Stimulated activated CD8-positive, alpha-beta memory T cell treated with anti-CD3 and anti-CD28 coated beads, Interleukin-12 subunit alpha, Interleukin-12 subunit beta, amount 100 ng/mL, for 24 hours (primary cell): Measurements from ENCODE around the gene MYLIP.

Experiments
- DNase-seq: peaks from one replicate; pipeline ENCODE4 v3.0.0-alpha.2; 2020; ENCODE audit errors: extremely low read depth

The MYLIP gene

DNA sequence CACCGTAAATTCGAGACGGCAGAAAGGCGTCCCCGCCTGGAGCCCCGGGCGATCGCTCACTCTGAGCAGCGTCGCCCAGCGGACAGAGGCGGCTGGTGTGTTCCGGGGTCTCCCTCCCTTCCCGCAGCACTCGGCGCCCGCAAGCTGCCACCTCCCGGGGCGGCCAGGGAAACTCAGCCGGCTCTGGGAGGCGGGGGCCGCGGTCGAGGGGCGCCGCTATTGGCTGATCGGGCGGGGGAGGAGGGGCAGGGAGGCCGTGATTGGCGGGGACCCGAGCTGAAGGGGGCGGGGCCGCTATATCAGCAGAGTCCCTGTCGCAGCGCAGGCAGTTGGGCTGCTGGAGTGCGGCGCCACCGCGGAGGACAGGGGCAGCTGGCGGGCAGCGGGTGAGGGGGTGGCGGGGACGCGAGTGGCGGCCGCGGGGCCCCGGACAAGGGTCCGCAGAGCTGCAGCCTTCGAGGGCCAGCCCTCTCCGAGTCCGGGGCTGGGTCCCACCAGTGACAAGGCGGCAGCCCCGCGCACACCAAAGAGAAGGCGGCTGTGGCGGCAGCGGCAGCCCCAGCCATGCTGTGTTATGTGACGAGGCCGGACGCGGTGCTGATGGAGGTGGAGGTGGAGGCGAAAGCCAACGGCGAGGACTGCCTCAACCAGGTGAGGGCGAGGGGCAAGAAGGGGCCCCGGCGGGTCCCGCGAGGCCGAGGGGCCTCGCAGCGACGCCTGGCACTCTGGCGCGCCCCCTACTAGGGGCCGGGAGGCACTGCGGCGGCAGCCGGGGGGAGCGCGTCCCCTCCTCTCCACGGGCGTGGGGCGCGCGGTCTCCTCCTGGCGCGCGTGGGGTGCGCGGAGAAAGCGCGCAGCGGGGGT lies at the start of gene MYLIP:
Gene MYLIP, plus strand, starts transcription at position 328 of the 864 bp plus-strand sequence. Its CDS starts 237 bp downstream, at position 565.
- DNase-seq = peak; percentile 93

DNA sequence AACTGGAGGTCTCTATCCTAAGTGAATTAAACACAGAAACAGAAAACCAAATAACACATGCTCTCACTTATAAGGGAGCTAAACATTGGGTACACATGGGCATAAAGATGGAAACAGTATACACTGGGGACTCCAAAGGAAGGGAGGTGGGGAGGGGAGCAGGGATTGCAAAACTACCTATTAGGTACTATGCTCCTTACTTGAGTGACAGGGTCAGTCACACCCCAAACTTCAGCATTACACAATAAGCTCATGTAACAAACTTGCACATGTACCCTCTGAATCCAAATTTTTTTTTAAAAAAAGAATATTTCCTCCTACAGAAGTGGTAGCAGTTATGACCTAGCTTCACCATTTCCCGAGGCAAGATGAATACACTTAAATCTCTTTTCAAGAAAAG lies 49.5 kb upstream of the MYLIP start:
- no peak for DNase-seq

GRCh38 chr6:16080204-16080603 lies 48.7 kb upstream of the MYLIP start:
- no peak for DNase-seq

GRCh38 chr6:16081326-16081725 lies 47.6 kb upstream of the MYLIP start:
- no peak for DNase-seq

DNA sequence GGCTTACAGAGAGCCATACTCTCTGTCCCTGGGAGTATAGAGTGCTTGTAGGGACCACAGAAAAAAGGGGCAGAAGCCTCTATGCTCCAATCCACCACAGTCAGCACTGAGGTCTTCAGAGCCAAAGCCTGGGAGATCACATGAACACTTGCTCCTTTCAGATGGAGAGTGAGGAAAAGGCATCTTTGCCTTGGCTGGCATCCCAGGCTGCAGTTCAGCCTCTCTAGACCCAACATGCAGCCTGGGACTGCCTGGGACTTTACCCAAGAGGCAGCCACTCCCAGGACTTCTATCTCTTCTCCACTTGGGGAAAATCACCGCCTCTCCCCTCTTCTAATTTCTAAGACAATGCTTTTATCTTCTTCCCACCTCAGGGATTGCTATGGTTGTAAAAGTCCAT lies 46.5 kb upstream of the MYLIP start:
- no peak for DNase-seq

DNA sequence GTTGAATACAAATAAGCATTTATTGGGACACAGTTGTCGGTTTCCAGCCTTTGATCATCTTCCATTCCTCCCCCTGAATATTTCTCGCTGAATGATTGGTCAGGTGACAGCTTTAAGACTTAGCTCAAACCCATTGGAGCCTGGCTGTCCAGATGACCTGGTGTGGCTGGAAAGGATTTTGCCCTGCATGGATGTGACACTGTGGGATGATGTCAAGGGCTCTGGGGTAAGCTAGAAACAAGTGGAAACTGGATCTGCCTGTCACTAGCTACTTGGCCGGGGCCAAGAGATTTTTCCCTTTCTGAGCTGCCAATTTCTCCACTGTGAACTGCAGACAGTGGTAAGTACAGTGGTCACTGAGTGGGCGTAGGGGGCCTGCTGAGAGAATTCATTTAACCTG lies 41.9 kb upstream of the MYLIP start:
- no peak for DNase-seq

GRCh38 chr6:16087386-16087785 lies 41.5 kb upstream of the MYLIP start:
- no peak for DNase-seq

DNA sequence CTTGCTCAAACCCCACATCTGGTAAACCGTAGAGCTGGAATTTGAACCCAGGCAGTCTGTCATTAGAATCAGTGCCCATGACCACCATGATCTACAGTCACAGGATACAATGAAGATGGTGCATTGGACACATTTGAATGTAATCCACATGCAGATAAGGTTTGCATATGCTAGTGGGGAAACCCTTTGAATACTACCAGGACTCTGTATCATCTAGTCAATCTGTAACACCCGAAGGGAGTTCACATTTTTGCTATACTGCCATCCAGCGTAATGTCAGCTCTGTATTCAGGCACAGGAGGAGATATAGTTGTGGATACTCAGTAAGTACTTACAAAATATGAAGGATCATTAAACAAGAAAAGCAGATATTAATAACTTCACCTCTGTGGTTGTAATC lies 40.5 kb upstream of the MYLIP start:
- DNase-seq = no peak

DNA sequence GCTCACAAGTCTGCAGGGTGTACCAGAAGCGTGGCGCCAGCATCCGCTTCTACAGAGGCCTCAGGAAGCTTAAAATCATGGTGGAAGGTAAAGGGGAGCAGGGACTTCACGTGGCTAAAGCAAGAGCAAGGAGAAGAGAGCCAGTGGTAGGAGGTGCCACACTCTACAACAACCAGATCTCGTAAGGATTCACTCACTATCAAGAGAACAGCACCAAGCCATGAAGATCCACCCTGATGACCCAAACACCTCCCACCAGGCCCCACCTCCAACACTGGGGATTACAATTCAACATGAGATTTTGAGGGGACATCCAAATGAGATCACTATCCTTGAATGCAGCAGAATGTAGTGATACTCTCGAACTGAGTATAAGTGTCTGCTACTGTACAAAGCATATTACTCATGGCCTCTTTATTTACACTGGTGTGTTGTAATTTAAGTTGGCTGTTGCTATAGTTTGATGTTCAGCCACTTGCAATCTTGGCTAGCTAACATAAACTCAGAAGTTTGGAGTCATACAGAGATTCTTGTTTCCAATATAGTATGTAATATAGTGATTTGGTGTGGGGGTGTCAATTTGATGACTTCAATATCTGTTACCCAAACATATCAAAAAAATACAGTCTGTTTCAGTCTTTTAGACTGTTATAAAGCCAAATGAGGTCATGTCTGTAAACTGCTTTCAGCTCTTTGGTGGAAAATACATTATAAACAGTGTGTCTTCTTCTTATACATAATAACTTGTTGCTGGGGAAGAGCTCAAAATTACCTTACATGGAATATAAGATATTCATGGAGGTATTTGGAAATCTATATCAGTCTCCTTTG lies 39.4 kb upstream of the MYLIP start:
- DNase-seq = no peak

GRCh38 chr6:16090452-16090851 lies 38.4 kb upstream of the MYLIP start:
- DNase-seq = no peak

DNA sequence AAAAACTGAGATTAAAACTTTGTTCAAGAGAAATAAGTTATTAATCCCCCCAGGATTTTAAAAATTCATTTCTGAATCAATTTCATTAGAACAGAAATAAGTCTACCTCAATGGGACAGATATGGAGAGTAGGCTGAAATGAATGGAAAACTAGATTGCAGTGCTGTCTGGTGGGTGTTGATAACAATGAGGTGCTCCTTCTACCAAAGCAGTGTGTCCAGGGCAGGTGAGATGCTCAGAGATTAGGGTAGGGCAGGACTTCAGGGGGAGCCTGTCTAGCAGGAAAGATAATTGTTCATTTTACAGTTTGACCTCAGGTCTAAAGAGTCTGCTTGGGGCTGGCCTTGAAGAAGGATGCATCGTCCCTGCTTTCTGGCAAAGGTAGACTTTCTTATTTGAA lies 38.0 kb upstream of the MYLIP start:
- DNase-seq = no peak

- no peak for DNase-seq
Observed at GRCh38 chr6:16092140-16092539, 36.7 kb upstream of the MYLIP start.

DNA sequence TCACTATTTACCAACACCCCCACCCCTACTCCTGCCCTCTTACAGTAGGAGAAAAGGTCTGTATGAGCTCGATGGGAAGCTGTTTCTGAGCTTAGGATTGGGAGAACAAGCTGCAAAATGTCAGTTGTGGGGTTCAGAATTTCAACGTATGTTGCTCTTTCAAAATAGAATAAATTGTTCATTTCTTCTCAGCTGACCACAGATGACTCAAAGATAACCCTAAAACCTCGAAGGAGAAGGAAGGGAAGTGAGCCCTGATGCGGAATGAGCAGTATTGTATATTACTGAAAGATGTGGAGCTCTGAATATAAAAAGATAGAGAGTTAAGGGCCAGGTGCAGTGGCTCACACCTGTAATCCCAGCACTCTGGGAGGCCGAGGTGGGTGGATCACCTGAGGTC lies 35.9 kb upstream of the MYLIP start:
- DNase-seq = no peak

- DNase-seq = no peak
Observed at GRCh38 chr6:16095180-16095579, 33.7 kb upstream of the MYLIP start.

GRCh38 chr6:16097382-16098171 lies 31.3 kb upstream of the MYLIP start:
- no peak for DNase-seq

- DNase-seq = no peak
Observed at GRCh38 chr6:16098211-16098610, 30.7 kb upstream of the MYLIP start.

DNA sequence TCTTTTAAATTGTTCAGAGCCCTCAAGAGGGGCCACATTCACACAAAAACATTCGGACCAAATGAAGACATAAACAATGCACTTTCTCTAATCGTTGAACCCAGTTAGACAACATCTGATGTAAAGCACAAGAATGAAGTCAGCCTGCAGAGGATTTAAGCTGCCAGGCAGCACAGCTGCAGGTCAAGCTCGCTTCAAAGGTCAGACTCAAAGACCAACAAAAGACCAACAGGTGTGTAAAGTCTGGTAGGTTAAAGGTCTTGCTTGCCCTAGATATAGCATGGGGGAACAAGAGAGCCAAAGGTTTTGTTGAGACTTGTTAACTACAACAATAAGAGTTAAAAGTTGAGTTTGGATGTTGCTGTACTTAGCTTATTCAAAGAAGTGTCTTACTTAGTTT lies 26.7 kb upstream of the MYLIP start:
- no peak for DNase-seq

DNA sequence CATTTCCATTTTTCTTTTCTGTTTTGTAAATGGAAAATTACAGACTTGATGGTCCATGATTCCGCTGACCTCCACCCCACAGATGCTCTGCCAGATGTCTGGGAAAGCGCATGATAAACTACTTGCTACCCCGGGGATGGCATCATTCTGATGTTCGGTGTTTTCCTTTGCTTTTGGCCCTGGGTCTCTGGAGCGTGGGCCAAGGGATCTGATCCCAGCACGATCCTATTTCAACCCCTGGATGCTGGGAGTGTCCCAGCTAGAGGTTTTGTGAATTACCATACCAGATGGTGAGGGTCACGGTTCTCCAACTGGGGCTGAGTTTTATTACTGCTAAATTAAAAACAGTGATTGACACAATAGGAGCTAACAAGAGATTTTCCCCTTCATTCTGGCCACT lies 25.2 kb upstream of the MYLIP start:
- no peak for DNase-seq

- DNase-seq = no peak
Observed at GRCh38 chr6:16104624-16105433, 24.1 kb upstream of the MYLIP start.

DNA sequence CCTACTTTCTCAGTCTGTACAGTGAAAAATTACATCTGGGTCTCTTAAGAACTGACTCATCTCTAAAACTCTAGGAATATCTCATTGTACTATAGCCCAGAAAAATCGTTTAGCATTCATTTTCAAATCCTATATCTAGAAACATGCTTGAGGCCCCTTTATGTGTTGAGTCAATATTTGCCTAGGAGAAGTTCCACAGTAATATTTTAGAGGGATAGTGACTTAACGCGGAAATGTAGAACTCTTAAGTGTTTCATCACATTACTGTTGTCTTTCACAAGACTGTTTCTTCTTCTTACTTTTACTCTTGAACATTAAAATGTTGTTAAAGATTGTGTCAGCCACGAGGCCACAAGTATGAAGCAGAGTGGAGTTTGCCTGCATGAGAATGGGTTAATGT lies 23.0 kb upstream of the MYLIP start:
- no peak for DNase-seq
